Brain microvascular endothelial cell (primary cell): ENCODE data around the gene KCND3.

Source experiments
- DNase-seq: peaks from one replicate; pipeline ENCODE4 v3.0.0-alpha.2; 2020
- H3K27ac ChIP-seq: fragments of 250-450 bp; sonication (Bioruptor Pico); 2 replicates; pipeline ENCODE4 v1.5.1; 2020; ENCODE audit warnings: mild to moderate bottlenecking, moderate library complexity
- H3K27me3 ChIP-seq: fragments of 250-450 bp; sonication (Bioruptor Pico); replicated peaks from 2 replicates; pipeline ENCODE4 v1.5.1; 2020; ENCODE audit warnings: mild to moderate bottlenecking
- H3K36me3 ChIP-seq: fragments of 250-450 bp; sonication (Bioruptor Pico); replicated peaks from 2 replicates; pipeline ENCODE4 v1.5.1; 2020; ENCODE audit warnings: mild to moderate bottlenecking
- H3K4me3 ChIP-seq: 2 replicates; pipeline ENCODE4 v1.5.1; 2011; ENCODE audit warnings: low read depth, mild to moderate bottlenecking, control low read depth, low read length, moderate library complexity
- CTCF ChIP-seq: IDR thresholded peaks from 2 replicates; pipeline ENCODE4 v1.5.1; 2011; ENCODE audit warnings: low read depth, mild to moderate bottlenecking, moderate library complexity, low read length, control low read depth, inconsistent platforms; ENCODE audit errors: missing control alignments
- in situ Hi-C: cut with HindIII; loops from 2 replicates; pipeline ENCODE4 v1.10.0; 2017; ENCODE audit warnings: low sequenced_read_pairs, low pct_ligation_motif_present

KCND3 gene

GRCh38 chr1:111832521-111833155 is 156.8 kb downstream of the KCND3 start:
- in situ Hi-C loops: no loop called here
- Histone ChIP-seq H3K4me3 (no peak overlapping the region), H3K27me3 (no peaks in the 10 kb centered on the region), H3K36me3 (no peaks in the 10 kb centered on the region), H3K27ac (no peak overlapping the region)
- TF ChIP-seq CTCF: no peak
- no peak for DNase-seq

- DNase-seq: no peak
- Histone ChIP-seq H3K36me3 (no peaks in the 10 kb centered on the region), H3K27me3 (no peaks in the 10 kb centered on the region), H3K27ac (no peak overlapping the region), H3K4me3 (no peak overlapping the region)
- in situ Hi-C loops: no loop called here
- no peak for TF ChIP-seq CTCF
These were observed 158.3 kb downstream of the KCND3 start for GRCh38 chr1:111831153-111831552.

GRCh38 chr1:111827946-111828345 is 161.5 kb downstream of the KCND3 start:
- in situ Hi-C loops: no loop called here
- TF ChIP-seq CTCF: no peak
- no peak overlapping the region for H3K27ac ChIP-seq
- DNase-seq: no peak
- no peak overlapping the region for H3K4me3 ChIP-seq
- no peaks in the 10 kb centered on the region for H3K36me3 ChIP-seq
- H3K27me3 ChIP-seq: no peaks in the 10 kb centered on the region

GRCh38 chr1:111826278-111826677 is 163.2 kb downstream of the KCND3 start:
- Histone ChIP-seq H3K4me3 (no peak overlapping the region), H3K27ac (no peak overlapping the region), H3K27me3 (no peaks in the 10 kb centered on the region), H3K36me3 (no peaks in the 10 kb centered on the region)
- no peak for DNase-seq
- in situ Hi-C loops: no loop called here
- no peak for TF ChIP-seq CTCF

- in situ Hi-C loops: no loop called here
- Histone ChIP-seq H3K4me3 (no peak overlapping the region), H3K27ac (no peak overlapping the region), H3K36me3 (no peaks in the 10 kb centered on the region), H3K27me3 (no peaks in the 10 kb centered on the region)
- TF ChIP-seq CTCF: no peak
- DNase-seq: no peak
These were observed 164.3 kb downstream of the KCND3 start for GRCh38 chr1:111825217-111825616.

GRCh38 chr1:111822138-111822537 is 167.3 kb downstream of the KCND3 start:
- H3K4me3 ChIP-seq: no peak overlapping the region
- H3K36me3 ChIP-seq: no peaks in the 10 kb centered on the region
- no peak for DNase-seq
- no peak for TF ChIP-seq CTCF
- no peak overlapping the region for H3K27ac ChIP-seq
- in situ Hi-C loops: no loop called here
- H3K27me3 ChIP-seq: no peaks in the 10 kb centered on the region
